Measurements from ENCODE around the gene IFTAP.
"Not testable (repeated sequence)": the region's sequence is repeated elsewhere in the genome, so short reads cannot be mapped to it uniquely, and the experiment has no call there.

- not testable (repeated sequence) for TF ChIP-seq CTCF (IDR thresholded peaks at IDR 0.05; ENCODE audit: borderline replicate concordance, extremely low read depth, low read length, poor library complexity, severe bottlenecking); EZH2 (IDR thresholded peaks at IDR 0.05; ENCODE audit: borderline replicate concordance, low read depth, low read length, severe bottlenecking)
These were observed 85.2 kb downstream of the IFTAP start for GRCh38 chr11:36679547-36679946.
